GM12878 (cell line): ENCODE data around the gene ARRDC4. TPM values are rescaled to one million over a fixed set of nuclear protein-coding genes. Genes with fewer than 3 reads are reported as not detected.

ENCODE experiments used
- ATAC-seq: fragments of 200-7000 bp; cut with Tn5 transposase; 3 replicates; pipeline ENCODE4 v1.9.1; 2020; ENCODE audit warnings: mild to moderate bottlenecking, moderate library complexity
- BruUV-seq: library from RNA; stranded (reverse); fragments of 400-500 nt; replicated peaks from 2 replicates; lab custom pipeline; 2021; lab: Mats Ljungman, UMichigan
- CTCF ChIA-PET: fragments of 300-600 bp; sonication (Branson Sonifier 250); formaldehyde crosslinking; extraction: SDS; loops from one replicate; lab custom pipeline; 2021; ENCODE audit warnings: inconsistent platforms; lab: Yijun Ruan, JAX
- POLR2A ChIA-PET: fragments of 350-600 bp; formaldehyde crosslinking; extraction: SDS; loops from one replicate; lab custom pipeline; 2021; ENCODE audit warnings: inconsistent platforms; lab: Charles Lee
- RAD21 ChIA-PET: fragments of 300-600 bp; sonication (Branson Sonifier 250); formaldehyde crosslinking; loops from one replicate; lab custom pipeline; 2023; ENCODE audit warnings: antibody characterized with exemption; ENCODE audit not compliant: unreplicated experiment; lab: Charles Lee
- SMC1A ChIA-PET: fragments of 300-600 bp; sonication (Branson Sonifier 250); formaldehyde crosslinking; loops from one replicate; lab custom pipeline; 2023; ENCODE audit not compliant: unreplicated experiment, uncharacterized antibody; lab: Charles Lee
- DNase-seq: peaks from one replicate; pipeline ENCODE4 v3.0.0-alpha.2; 2011; ENCODE audit warnings: low read depth, low spot score
- FAIRE-seq: peaks from 3 replicates; lab custom pipeline; 2011; peaks lifted over from hg19 to GRCh38; lab: Jason Lieb, UNC
- H2AFZ ChIP-seq: 2 replicates; pipeline ENCODE4 v1.6.0; 2011; ENCODE audit warnings: low read depth, low read length, control low read depth; ENCODE audit not compliant: control insufficient read depth
- H3K27ac ChIP-seq: 2 replicates; pipeline ENCODE4 v1.5.1; 2011; ENCODE audit warnings: control low read depth; ENCODE audit not compliant: control insufficient read depth, insufficient read depth
- H3K27me3 ChIP-seq, 2 experiments: replicated peaks in 1 of 2; 2 replicates each; pipeline versions ENCODE4 v1.6.0 to v1.6.1; 2011; ENCODE audit warnings: low read length in 1 of 2; ENCODE audit not compliant: control insufficient read depth in 2 of 2, insufficient read depth in 2 of 2
- H3K36me3 ChIP-seq, 2 experiments: 2 replicates each; pipeline ENCODE4 v1.5.1; 2011; ENCODE audit warnings: low read length in 1 of 2; ENCODE audit not compliant: control insufficient read depth in 2 of 2, insufficient read depth in 2 of 2
- H3K4me1 ChIP-seq: 2 replicates; pipeline ENCODE4 v1.6.1; 2011; ENCODE audit warnings: mild to moderate bottlenecking, low read length, moderate library complexity, mixed read lengths; ENCODE audit not compliant: control insufficient read depth, insufficient read depth
- H3K4me2 ChIP-seq: 2 replicates; pipeline ENCODE4 v1.6.0; 2011; ENCODE audit warnings: control low read depth; ENCODE audit not compliant: control insufficient read depth, insufficient read depth
- H3K4me3 ChIP-seq: fragments of 200-600 bp; sonication (generic); 2 replicates; pipeline ENCODE4 v1.5.1; 2016
- H3K79me2 ChIP-seq: 2 replicates; pipeline ENCODE4 v1.6.0; 2011; ENCODE audit warnings: low read length; ENCODE audit not compliant: control insufficient read depth, insufficient read depth
- H3K9ac ChIP-seq: 2 replicates; pipeline ENCODE4 v1.8.0; 2011; ENCODE audit warnings: low read length, control low read depth, mixed read lengths; ENCODE audit not compliant: control insufficient read depth, insufficient read depth
- H3K9me3 ChIP-seq: replicated peaks from 3 replicates; pipeline ENCODE4 v1.5.1; 2011; ENCODE audit warnings: mild to moderate bottlenecking, low read length; ENCODE audit not compliant: control insufficient read depth, insufficient read depth
- H4K20me1 ChIP-seq: 2 replicates; pipeline ENCODE4 v1.6.0; 2011; ENCODE audit not compliant: control insufficient read depth, insufficient read depth
- HDGF ChIP-seq: fragments of 450-650 bp; IDR thresholded peaks from 2 replicates; pipeline ENCODE4 v1.6.1; 2016; ENCODE audit warnings: antibody characterized with exemption
- NR2C2 ChIP-seq: IDR thresholded peaks from 2 replicates; pipeline ENCODE4 v1.6.1; 2011; ENCODE audit warnings: borderline replicate concordance, low read depth; ENCODE audit not compliant: control insufficient read depth, insufficient read length
- PAX8 ChIP-seq: fragments of 450-650 bp; IDR thresholded peaks from 2 replicates; pipeline ENCODE4 v1.6.1; 2017; ENCODE audit warnings: mild to moderate bottlenecking, moderate library complexity
- SMAD5 ChIP-seq: IDR thresholded peaks from 2 replicates; pipeline ENCODE4 v1.6.1; 2016; ENCODE audit warnings: antibody characterized with exemption, low read depth
- SREBF2 ChIP-seq: IDR thresholded peaks from 2 replicates; pipeline ENCODE4 v1.6.1; 2012; ENCODE audit warnings: mild to moderate bottlenecking, low read length
- SRF ChIP-seq, 2 experiments: IDR thresholded peaks; 2 replicates each; pipeline ENCODE4 v1.6.1; 2011; ENCODE audit warnings: low read depth in 2 of 2, low read length in 2 of 2, mild to moderate bottlenecking in 1 of 2, moderate library complexity in 1 of 2
- WGBS: methylation state at CpG from one replicate; pipeline ENCODE4 v1.1.6; 2016; ENCODE audit warnings: low lambda C conversion rate; ENCODE audit not compliant: insufficient replicate concordance, insufficient coverage; ENCODE audit errors: missing lambda C conversion rate; 5-methylcytosine and 5-hydroxymethylcytosine counted together
- in situ Hi-C: fragments of 300-500 bp; cut with MboI; formaldehyde crosslinking; loops from 9 replicates; pipeline ENCODE4 v1.14.3; 2018; ENCODE audit warnings: mixed read lengths
- intact Hi-C: fragments of 100-400 bp; cut with micrococcal nuclease; formaldehyde crosslinking; loops from one replicate; pipeline ENCODE4 v1.14.2; 2022; ENCODE audit not compliant: unreplicated experiment
- polyA plus RNA-seq, 11 experiments: library from polyadenylated mRNA; depleted of rRNA in 4 of 11; unstranded in 6 of 11; stranded (reverse) in 5 of 11; fragments of >200 nt; fragmentation: Nextera tagmentation in 4 of 11; fragmentation: Illumina TruSeq in 1 of 11; extraction: Ambion mirVana in 4 of 11; extraction: Trizol in 1 of 11; gene quantifications; 1 replicate in 1 of 11; 2 replicates in 10 of 11; pipeline versions ENCODE4 v1.2.1 to v1.2.3, GENCODE V29; 2011 to 2016; ENCODE audit warnings: inconsistent platforms in 2 of 11, missing spikeins in 2 of 11, low read depth in 1 of 11
- total RNA-seq, 4 experiments: library from RNA; depleted of rRNA in 3 of 4; stranded (reverse); fragments of >200 nt in 3 of 4; fragmentation: Illumina TruSeq in 1 of 4; extraction: Trizol in 1 of 4; gene quantifications; 2 replicates each; pipeline versions ENCODE4 v1.2.1 to v1.2.3, GENCODE V29; 2013 to 2021
- TF ChIP-seq, protein P1 (sequence below): fragments of 450-650 bp; IDR thresholded peaks from 2 replicates; pipeline ENCODE4 v1.6.1; 2017; ENCODE audit warnings: mild to moderate bottlenecking
- TF ChIP-seq, protein P2 (sequence below): fragments of 450-650 bp; IDR thresholded peaks from 2 replicates; pipeline ENCODE4 v1.6.1; 2017; ENCODE audit warnings: mild to moderate bottlenecking, low read depth, inconsistent platforms; ENCODE audit not compliant: poor library complexity, severe bottlenecking
- TF ChIP-seq, protein P3 (sequence below): fragments of 450-650 bp; IDR thresholded peaks from 2 replicates; pipeline ENCODE4 v1.6.1; 2018; ENCODE audit warnings: borderline replicate concordance, mild to moderate bottlenecking; ENCODE audit not compliant: partially characterized antibody
- TF ChIP-seq, protein P4 (sequence below): IDR thresholded peaks from 2 replicates; pipeline ENCODE4 v1.6.1; 2011; ENCODE audit warnings: low read depth, mild to moderate bottlenecking, low read length, moderate library complexity, borderline replicate concordance; ENCODE audit errors: extremely low read depth
- TF ChIP-seq, protein P5 (sequence below): fragments of 450-650 bp; IDR thresholded peaks from 2 replicates; pipeline ENCODE4 v1.6.1; 2017; ENCODE audit warnings: low read depth, mild to moderate bottlenecking, moderate library complexity

The ARRDC4 gene
- total and polyA plus RNA-seq, 10 of the 15 experiments (the other 5 are each of a cell fraction or from before 2014, with no cell fraction given), result 0.03 to 0.54 (median 0.07) TPM

DNA sequence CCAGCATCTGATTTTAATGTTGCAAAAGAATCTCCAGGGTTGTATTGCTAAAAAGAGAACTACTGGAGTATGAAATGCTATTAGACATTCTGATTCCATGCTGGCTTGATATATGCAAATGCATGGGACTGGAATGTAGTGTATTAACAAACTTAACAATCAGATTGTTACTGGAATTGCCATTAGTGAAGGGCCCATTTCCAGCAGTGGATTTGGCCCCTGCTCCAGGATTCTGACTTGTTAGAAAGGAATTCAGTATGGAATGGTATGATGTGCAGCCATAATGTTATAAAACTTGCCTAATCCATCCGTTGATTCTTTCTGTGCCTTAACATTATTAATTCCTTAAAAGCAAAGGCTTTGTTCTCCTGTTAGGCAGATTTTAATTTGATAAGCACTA lies 7.9 kb downstream of the ARRDC4 start:
- Histone ChIP-seq H3K9me3 (no peaks in the 10 kb centered on the region), H4K20me1 (no peaks in the 10 kb centered on the region), H3K27ac (no peak overlapping the region), H3K9ac (no peak overlapping the region), H3K36me3 (no peaks in the 10 kb centered on the region), H3K4me3 (no peak overlapping the region), H2AFZ (no peak overlapping the region), H3K79me2 (no peaks in the 10 kb centered on the region), H3K27me3 (no peaks in the 10 kb centered on the region), H3K4me2 (no peak overlapping the region)
- POLR2A ChIA-PET, result no interaction called here
- WGBS, result 82% methylated on average over 1 of the region's 1 CpG
- DNase-seq (no peak), FAIRE-seq (no peak), ATAC-seq (no peak)
- RAD21 ChIA-PET, result no interaction called here
- SMC1A ChIA-PET, result no interaction called here
- CTCF ChIA-PET, result no interaction called here
- in situ Hi-C loops (no loop called here), intact Hi-C loops (no loop called here)
- BruUV-seq, result no TSS peak
- TF ChIP-seq SREBF2, result no peak
- no peak for TF ChIP-seq SRF (IDR thresholded peaks at IDR 0.05; ENCODE audit: low read depth in 2 of 2, low read length in 2 of 2)
- no peak for TF ChIP-seq HDGF
- TF ChIP-seq, protein P1, sequence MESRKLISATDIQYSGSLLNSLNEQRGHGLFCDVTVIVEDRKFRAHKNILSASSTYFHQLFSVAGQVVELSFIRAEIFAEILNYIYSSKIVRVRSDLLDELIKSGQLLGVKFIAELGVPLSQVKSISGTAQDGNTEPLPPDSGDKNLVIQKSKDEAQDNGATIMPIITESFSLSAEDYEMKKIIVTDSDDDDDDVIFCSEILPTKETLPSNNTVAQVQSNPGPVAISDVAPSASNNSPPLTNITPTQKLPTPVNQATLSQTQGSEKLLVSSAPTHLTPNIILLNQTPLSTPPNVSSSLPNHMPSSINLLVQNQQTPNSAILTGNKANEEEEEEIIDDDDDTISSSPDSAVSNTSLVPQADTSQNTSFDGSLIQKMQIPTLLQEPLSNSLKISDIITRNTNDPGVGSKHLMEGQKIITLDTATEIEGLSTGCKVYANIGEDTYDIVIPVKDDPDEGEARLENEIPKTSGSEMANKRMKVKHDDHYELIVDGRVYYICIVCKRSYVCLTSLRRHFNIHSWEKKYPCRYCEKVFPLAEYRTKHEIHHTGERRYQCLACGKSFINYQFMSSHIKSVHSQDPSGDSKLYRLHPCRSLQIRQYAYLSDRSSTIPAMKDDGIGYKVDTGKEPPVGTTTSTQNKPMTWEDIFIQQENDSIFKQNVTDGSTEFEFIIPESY, result no peak
- TF ChIP-seq, protein P2, sequence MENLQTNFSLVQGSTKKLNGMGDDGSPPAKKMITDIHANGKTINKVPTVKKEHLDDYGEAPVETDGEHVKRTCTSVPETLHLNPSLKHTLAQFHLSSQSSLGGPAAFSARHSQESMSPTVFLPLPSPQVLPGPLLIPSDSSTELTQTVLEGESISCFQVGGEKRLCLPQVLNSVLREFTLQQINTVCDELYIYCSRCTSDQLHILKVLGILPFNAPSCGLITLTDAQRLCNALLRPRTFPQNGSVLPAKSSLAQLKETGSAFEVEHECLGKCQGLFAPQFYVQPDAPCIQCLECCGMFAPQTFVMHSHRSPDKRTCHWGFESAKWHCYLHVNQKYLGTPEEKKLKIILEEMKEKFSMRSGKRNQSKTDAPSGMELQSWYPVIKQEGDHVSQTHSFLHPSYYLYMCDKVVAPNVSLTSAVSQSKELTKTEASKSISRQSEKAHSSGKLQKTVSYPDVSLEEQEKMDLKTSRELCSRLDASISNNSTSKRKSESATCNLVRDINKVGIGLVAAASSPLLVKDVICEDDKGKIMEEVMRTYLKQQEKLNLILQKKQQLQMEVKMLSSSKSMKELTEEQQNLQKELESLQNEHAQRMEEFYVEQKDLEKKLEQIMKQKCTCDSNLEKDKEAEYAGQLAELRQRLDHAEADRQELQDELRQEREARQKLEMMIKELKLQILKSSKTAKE, result no peak
- TF ChIP-seq NR2C2, result no peak
- TF ChIP-seq, protein P3, sequence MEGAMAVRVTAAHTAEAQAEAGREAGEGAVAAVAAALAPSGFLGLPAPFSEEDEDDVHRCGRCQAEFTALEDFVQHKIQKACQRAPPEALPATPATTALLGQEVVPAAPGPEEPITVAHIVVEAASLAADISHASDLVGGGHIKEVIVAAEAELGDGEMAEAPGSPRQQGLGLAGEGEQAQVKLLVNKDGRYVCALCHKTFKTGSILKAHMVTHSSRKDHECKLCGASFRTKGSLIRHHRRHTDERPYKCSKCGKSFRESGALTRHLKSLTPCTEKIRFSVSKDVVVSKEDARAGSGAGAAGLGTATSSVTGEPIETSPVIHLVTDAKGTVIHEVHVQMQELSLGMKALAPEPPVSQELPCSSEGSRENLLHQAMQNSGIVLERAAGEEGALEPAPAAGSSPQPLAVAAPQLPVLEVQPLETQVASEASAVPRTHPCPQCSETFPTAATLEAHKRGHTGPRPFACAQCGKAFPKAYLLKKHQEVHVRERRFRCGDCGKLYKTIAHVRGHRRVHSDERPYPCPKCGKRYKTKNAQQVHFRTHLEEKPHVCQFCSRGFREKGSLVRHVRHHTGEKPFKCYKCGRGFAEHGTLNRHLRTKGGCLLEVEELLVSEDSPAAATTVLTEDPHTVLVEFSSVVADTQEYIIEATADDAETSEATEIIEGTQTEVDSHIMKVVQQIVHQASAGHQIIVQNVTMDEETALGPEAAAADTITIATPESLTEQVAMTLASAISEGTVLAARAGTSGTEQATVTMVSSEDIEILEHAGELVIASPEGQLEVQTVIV, result no peak
- no peak for TF ChIP-seq SMAD5
- TF ChIP-seq, protein P4, sequence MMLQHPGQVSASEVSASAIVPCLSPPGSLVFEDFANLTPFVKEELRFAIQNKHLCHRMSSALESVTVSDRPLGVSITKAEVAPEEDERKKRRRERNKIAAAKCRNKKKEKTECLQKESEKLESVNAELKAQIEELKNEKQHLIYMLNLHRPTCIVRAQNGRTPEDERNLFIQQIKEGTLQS, result no peak
- TF ChIP-seq PAX8, result no peak
- TF ChIP-seq, protein P5, sequence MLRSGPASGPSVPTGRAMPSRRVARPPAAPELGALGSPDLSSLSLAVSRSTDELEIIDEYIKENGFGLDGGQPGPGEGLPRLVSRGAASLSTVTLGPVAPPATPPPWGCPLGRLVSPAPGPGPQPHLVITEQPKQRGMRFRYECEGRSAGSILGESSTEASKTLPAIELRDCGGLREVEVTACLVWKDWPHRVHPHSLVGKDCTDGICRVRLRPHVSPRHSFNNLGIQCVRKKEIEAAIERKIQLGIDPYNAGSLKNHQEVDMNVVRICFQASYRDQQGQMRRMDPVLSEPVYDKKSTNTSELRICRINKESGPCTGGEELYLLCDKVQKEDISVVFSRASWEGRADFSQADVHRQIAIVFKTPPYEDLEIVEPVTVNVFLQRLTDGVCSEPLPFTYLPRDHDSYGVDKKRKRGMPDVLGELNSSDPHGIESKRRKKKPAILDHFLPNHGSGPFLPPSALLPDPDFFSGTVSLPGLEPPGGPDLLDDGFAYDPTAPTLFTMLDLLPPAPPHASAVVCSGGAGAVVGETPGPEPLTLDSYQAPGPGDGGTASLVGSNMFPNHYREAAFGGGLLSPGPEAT, result no peak
- TF ChIP-seq, all 136 proteins: peak for 0
- H3K4me1 ChIP-seq, result no peaks in the 10 kb centered on the region
